GM12878 (cell line): Measurements from ENCODE around the gene CYS1. TPM values are rescaled to one million over a fixed set of nuclear protein-coding genes. Genes with fewer than 3 reads are reported as not detected.

Experiments used
- ATAC-seq: fragments of 200-7000 bp; cut with Tn5 transposase; 3 replicates; pipeline ENCODE4 v1.9.1; 2020; ENCODE audit warnings: mild to moderate bottlenecking, moderate library complexity
- BruUV-seq: library from RNA; stranded (reverse); fragments of 400-500 nt; replicated peaks from 2 replicates; lab custom pipeline; 2021; lab: Mats Ljungman, UMichigan
- CTCF ChIA-PET: fragments of 300-600 bp; sonication (Branson Sonifier 250); formaldehyde crosslinking; extraction: SDS; loops from one replicate; lab custom pipeline; 2021; ENCODE audit warnings: inconsistent platforms; lab: Yijun Ruan, JAX
- POLR2A ChIA-PET: fragments of 350-600 bp; formaldehyde crosslinking; extraction: SDS; loops from one replicate; lab custom pipeline; 2021; ENCODE audit warnings: inconsistent platforms; lab: Charles Lee
- RAD21 ChIA-PET: fragments of 300-600 bp; sonication (Branson Sonifier 250); formaldehyde crosslinking; loops from one replicate; lab custom pipeline; 2023; ENCODE audit warnings: antibody characterized with exemption; ENCODE audit not compliant: unreplicated experiment; lab: Charles Lee
- SMC1A ChIA-PET: fragments of 300-600 bp; sonication (Branson Sonifier 250); formaldehyde crosslinking; loops from one replicate; lab custom pipeline; 2023; ENCODE audit not compliant: unreplicated experiment, uncharacterized antibody; lab: Charles Lee
- DNase-seq: peaks from one replicate; pipeline ENCODE4 v3.0.0-alpha.2; 2011; ENCODE audit warnings: low read depth, low spot score
- FAIRE-seq: peaks from 3 replicates; lab custom pipeline; 2011; peaks lifted over from hg19 to GRCh38; lab: Jason Lieb, UNC
- H2AFZ ChIP-seq: 2 replicates; pipeline ENCODE4 v1.6.0; 2011; ENCODE audit warnings: low read depth, low read length, control low read depth; ENCODE audit not compliant: control insufficient read depth
- H3K27ac ChIP-seq: 2 replicates; pipeline ENCODE4 v1.5.1; 2011; ENCODE audit warnings: control low read depth; ENCODE audit not compliant: control insufficient read depth, insufficient read depth
- H3K27me3 ChIP-seq, 2 experiments: replicated peaks in 1 of 2; 2 replicates each; pipeline versions ENCODE4 v1.6.0 to v1.6.1; 2011; ENCODE audit warnings: low read length in 1 of 2; ENCODE audit not compliant: control insufficient read depth in 2 of 2, insufficient read depth in 2 of 2
- H3K36me3 ChIP-seq, 2 experiments: 2 replicates each; pipeline ENCODE4 v1.5.1; 2011; ENCODE audit warnings: low read length in 1 of 2; ENCODE audit not compliant: control insufficient read depth in 2 of 2, insufficient read depth in 2 of 2
- H3K4me1 ChIP-seq: 2 replicates; pipeline ENCODE4 v1.6.1; 2011; ENCODE audit warnings: mild to moderate bottlenecking, low read length, moderate library complexity, mixed read lengths; ENCODE audit not compliant: control insufficient read depth, insufficient read depth
- H3K4me2 ChIP-seq: 2 replicates; pipeline ENCODE4 v1.6.0; 2011; ENCODE audit warnings: control low read depth; ENCODE audit not compliant: control insufficient read depth, insufficient read depth
- H3K4me3 ChIP-seq: fragments of 200-600 bp; sonication (generic); 2 replicates; pipeline ENCODE4 v1.5.1; 2016
- H3K79me2 ChIP-seq: 2 replicates; pipeline ENCODE4 v1.6.0; 2011; ENCODE audit warnings: low read length; ENCODE audit not compliant: control insufficient read depth, insufficient read depth
- H3K9ac ChIP-seq: 2 replicates; pipeline ENCODE4 v1.8.0; 2011; ENCODE audit warnings: low read length, control low read depth, mixed read lengths; ENCODE audit not compliant: control insufficient read depth, insufficient read depth
- H3K9me3 ChIP-seq: replicated peaks from 3 replicates; pipeline ENCODE4 v1.5.1; 2011; ENCODE audit warnings: mild to moderate bottlenecking, low read length; ENCODE audit not compliant: control insufficient read depth, insufficient read depth
- H4K20me1 ChIP-seq: 2 replicates; pipeline ENCODE4 v1.6.0; 2011; ENCODE audit not compliant: control insufficient read depth, insufficient read depth
- ATF7 ChIP-seq: fragments of 450-650 bp; IDR thresholded peaks from 2 replicates; pipeline ENCODE4 v1.6.1; 2016; ENCODE audit warnings: low read depth, mild to moderate bottlenecking
- CBX5 ChIP-seq: sonication (generic); IDR thresholded peaks from 2 replicates; pipeline ENCODE4 v1.6.1; 2016; ENCODE audit warnings: low read depth, moderate library complexity, mild to moderate bottlenecking, inconsistent platforms
- CHD4 ChIP-seq: fragments of 200-600 bp; sonication (generic); IDR thresholded peaks from 2 replicates; pipeline ENCODE4 v1.6.1; 2016; ENCODE audit warnings: mild to moderate bottlenecking
- CREM ChIP-seq: IDR thresholded peaks from 2 replicates; pipeline ENCODE4 v1.6.1; 2014; ENCODE audit warnings: antibody characterized with exemption, low read depth
- FOS ChIP-seq: IDR thresholded peaks from 3 replicates; pipeline ENCODE4 v1.6.1; 2011; ENCODE audit warnings: borderline replicate concordance; ENCODE audit not compliant: insufficient read length; ENCODE audit errors: extremely low read depth
- NKRF ChIP-seq: fragments of 450-650 bp; conservative IDR thresholded peaks from 2 replicates; pipeline ENCODE4 v1.6.1; 2017; ENCODE audit warnings: mild to moderate bottlenecking, moderate library complexity
- SREBF2 ChIP-seq: IDR thresholded peaks from 2 replicates; pipeline ENCODE4 v1.6.1; 2012; ENCODE audit warnings: mild to moderate bottlenecking, low read length
- WGBS: methylation state at CpG from one replicate; pipeline ENCODE4 v1.1.6; 2016; ENCODE audit warnings: low lambda C conversion rate; ENCODE audit not compliant: insufficient replicate concordance, insufficient coverage; ENCODE audit errors: missing lambda C conversion rate; 5-methylcytosine and 5-hydroxymethylcytosine counted together
- in situ Hi-C: fragments of 300-500 bp; cut with MboI; formaldehyde crosslinking; loops from 9 replicates; pipeline ENCODE4 v1.14.3; 2018; ENCODE audit warnings: mixed read lengths
- intact Hi-C: fragments of 100-400 bp; cut with micrococcal nuclease; formaldehyde crosslinking; loops from one replicate; pipeline ENCODE4 v1.14.2; 2022; ENCODE audit not compliant: unreplicated experiment
- polyA plus RNA-seq, 11 experiments: library from polyadenylated mRNA; depleted of rRNA in 4 of 11; unstranded in 6 of 11; stranded (reverse) in 5 of 11; fragments of >200 nt; fragmentation: Nextera tagmentation in 4 of 11; fragmentation: Illumina TruSeq in 1 of 11; extraction: Ambion mirVana in 4 of 11; extraction: Trizol in 1 of 11; gene quantifications; 1 replicate in 1 of 11; 2 replicates in 10 of 11; pipeline versions ENCODE4 v1.2.1 to v1.2.3, GENCODE V29; 2011 to 2016; ENCODE audit warnings: inconsistent platforms in 2 of 11, missing spikeins in 2 of 11, low read depth in 1 of 11
- total RNA-seq, 4 experiments: library from RNA; depleted of rRNA in 3 of 4; stranded (reverse); fragments of >200 nt in 3 of 4; fragmentation: Illumina TruSeq in 1 of 4; extraction: Trizol in 1 of 4; gene quantifications; 2 replicates each; pipeline versions ENCODE4 v1.2.1 to v1.2.3, GENCODE V29; 2013 to 2021
- TF ChIP-seq, protein P1 (sequence below), 3 experiments: IDR thresholded peaks in 2 of 3; conservative IDR thresholded peaks in 1 of 3; 2 replicates each; pipeline ENCODE4 v1.5.1; 2011; ENCODE audit warnings: low read depth in 3 of 3, low read length in 3 of 3, mild to moderate bottlenecking in 3 of 3, control low read depth in 2 of 3, moderate library complexity in 2 of 3, inconsistent platforms in 1 of 3, mixed read lengths in 1 of 3; ENCODE audit not compliant: control insufficient read depth in 2 of 3, insufficient read depth in 1 of 3; ENCODE audit errors: extremely low read depth in 1 of 3
- TF ChIP-seq, protein P2 (sequence below): fragments of 450-650 bp; formaldehyde crosslinking; IDR thresholded peaks from 2 replicates; pipeline ENCODE4 v1.4.0; 2022; ENCODE audit warnings: mild to moderate bottlenecking, moderate library complexity

Gene CYS1
- total and polyA plus RNA-seq, 10 of the 15 experiments (the other 5 are each of a cell fraction or from before 2014, with no cell fraction given) = 0.35 to 6.4 (median 2.5) TPM

DNA sequence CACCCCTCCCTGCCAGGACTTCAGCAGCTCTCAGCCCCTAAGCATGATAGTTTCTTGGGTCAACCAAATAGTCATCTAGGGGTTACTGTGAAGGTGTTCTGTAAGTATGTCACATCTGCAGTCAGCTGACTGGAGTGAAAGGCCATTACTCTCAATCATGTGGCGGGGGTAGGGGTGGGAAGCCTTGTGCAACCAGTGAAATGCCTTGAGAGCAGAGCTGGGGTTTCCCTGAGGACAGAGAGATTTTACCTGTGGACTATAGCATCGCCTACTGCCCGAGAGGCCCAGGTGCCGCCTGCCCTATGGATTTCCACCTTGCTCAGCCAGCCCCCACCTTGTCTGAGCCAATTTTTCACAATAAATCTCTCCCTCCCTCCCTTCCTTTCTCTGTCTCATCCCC lies 57.8 kb downstream of the CYS1 start:
- Histone ChIP-seq H3K27ac (no peak overlapping the region), H3K4me3 (no peak overlapping the region), H3K27me3 (no peaks in the 10 kb centered on the region; a peak in 3 of 4 replicates), H3K4me2 (no peak overlapping the region), H3K9me3 (no peaks in the 10 kb centered on the region), H3K79me2 (no peaks in the 10 kb centered on the region), H3K36me3 (no peaks in the 10 kb centered on the region), H2AFZ (no peak overlapping the region), H3K9ac (no peak overlapping the region), H4K20me1 (no peaks in the 10 kb centered on the region), H3K4me1 (no peaks in the 10 kb centered on the region)
- ChIA-PET SMC1A (interaction anchor here (1.2 kb wide), 1 partner anchor 38 kb away, joined by 4 read pairs; no protein-coding TSS in a partner anchor), CTCF (interaction anchor here (1.1 to 2.0 kb wide), 3 partner anchors 13 to 208 kb away, joined by 3 to 8 read pairs (median 7); no protein-coding TSS in a partner anchor), POLR2A (no interaction called here), RAD21 (interaction anchor here (1.4 kb wide), 1 partner anchor 38 kb away, joined by 6 read pairs; no protein-coding TSS in a partner anchor)
- peak; percentile 63 for ATAC-seq
- no peak for DNase-seq
- WGBS = 53% methylated on average over 4 of the region's 4 CpGs
- BruUV-seq = no TSS peak
- in situ Hi-C loops (no loop called here), intact Hi-C loops (no loop called here)
- TF ChIP-seq, protein P1, sequence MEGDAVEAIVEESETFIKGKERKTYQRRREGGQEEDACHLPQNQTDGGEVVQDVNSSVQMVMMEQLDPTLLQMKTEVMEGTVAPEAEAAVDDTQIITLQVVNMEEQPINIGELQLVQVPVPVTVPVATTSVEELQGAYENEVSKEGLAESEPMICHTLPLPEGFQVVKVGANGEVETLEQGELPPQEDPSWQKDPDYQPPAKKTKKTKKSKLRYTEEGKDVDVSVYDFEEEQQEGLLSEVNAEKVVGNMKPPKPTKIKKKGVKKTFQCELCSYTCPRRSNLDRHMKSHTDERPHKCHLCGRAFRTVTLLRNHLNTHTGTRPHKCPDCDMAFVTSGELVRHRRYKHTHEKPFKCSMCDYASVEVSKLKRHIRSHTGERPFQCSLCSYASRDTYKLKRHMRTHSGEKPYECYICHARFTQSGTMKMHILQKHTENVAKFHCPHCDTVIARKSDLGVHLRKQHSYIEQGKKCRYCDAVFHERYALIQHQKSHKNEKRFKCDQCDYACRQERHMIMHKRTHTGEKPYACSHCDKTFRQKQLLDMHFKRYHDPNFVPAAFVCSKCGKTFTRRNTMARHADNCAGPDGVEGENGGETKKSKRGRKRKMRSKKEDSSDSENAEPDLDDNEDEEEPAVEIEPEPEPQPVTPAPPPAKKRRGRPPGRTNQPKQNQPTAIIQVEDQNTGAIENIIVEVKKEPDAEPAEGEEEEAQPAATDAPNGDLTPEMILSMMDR (IDR thresholded peaks at IDR 0.05 in 2 of 3, conservative IDR thresholded peaks at IDR 0.05 in 1 of 3; ENCODE audit: control insufficient read depth in 2 of 3, extremely low read depth in 1 of 3, insufficient read depth in 1 of 3, low read depth in 3 of 3, low read length in 3 of 3) = peak in 1 of 3 experiments; percentile 37; a peak in 2 of 6 replicates
- TF ChIP-seq SREBF2 = no peak
- FAIRE-seq = no peak

DNA sequence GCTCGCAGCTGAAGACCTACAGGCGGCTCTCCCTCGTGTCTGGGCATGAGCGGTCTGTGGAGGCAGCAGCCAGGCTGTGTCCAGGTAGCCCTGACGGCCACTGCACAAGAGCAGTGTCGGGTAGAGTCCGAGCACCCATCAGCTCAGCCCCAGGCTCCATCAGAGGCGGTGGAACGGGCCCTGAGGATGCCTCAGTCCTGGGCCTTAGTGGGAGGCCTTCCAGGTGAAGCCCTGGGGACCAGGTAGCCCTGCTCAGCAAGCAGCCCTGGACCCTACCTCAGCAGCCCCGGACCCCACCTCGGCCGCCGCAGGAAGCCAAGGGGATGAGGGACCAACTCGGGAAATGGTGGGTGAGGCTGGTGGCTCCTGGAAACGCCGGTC lies 58.2 kb downstream of the CYS1 start:
- H3K9me3 ChIP-seq = no peaks in the 10 kb centered on the region
- 38% methylated on average over 16 of the region's 16 CpGs for WGBS
- RAD21 ChIA-PET = interaction anchor here (1.4 kb wide), 1 partner anchor 38 kb away, joined by 6 read pairs; no protein-coding TSS in a partner anchor
- H2AFZ ChIP-seq = no peak overlapping the region
- no peaks in the 10 kb centered on the region for H3K79me2 ChIP-seq
- H3K4me3 ChIP-seq = no peak overlapping the region
- H4K20me1 ChIP-seq = no peaks in the 10 kb centered on the region
- DNase-seq (no peak), ATAC-seq (no peak), FAIRE-seq (no peak)
- SMC1A ChIA-PET = interaction anchor here (1.2 kb wide), 1 partner anchor 38 kb away, joined by 4 read pairs; no protein-coding TSS in a partner anchor
- CTCF ChIA-PET = interaction anchor here (1.1 to 2.0 kb wide), 3 partner anchors 14 to 207 kb away, joined by 3 to 8 read pairs (median 7); no protein-coding TSS in a partner anchor
- H3K4me2 ChIP-seq = no peak overlapping the region
- H3K27ac ChIP-seq = no peak overlapping the region
- BruUV-seq = no TSS peak
- intact Hi-C loops = no loop called here
- no peaks in the 10 kb centered on the region for H3K4me1 ChIP-seq
- H3K27me3 ChIP-seq = no peaks in the 10 kb centered on the region; a peak in 3 of 4 replicates
- H3K9ac ChIP-seq = no peak overlapping the region
- H3K36me3 ChIP-seq = no peaks in the 10 kb centered on the region
- POLR2A ChIA-PET = no interaction called here
- in situ Hi-C loops = no loop called here
- TF ChIP-seq NKRF = no peak
- TF ChIP-seq, protein P2, sequence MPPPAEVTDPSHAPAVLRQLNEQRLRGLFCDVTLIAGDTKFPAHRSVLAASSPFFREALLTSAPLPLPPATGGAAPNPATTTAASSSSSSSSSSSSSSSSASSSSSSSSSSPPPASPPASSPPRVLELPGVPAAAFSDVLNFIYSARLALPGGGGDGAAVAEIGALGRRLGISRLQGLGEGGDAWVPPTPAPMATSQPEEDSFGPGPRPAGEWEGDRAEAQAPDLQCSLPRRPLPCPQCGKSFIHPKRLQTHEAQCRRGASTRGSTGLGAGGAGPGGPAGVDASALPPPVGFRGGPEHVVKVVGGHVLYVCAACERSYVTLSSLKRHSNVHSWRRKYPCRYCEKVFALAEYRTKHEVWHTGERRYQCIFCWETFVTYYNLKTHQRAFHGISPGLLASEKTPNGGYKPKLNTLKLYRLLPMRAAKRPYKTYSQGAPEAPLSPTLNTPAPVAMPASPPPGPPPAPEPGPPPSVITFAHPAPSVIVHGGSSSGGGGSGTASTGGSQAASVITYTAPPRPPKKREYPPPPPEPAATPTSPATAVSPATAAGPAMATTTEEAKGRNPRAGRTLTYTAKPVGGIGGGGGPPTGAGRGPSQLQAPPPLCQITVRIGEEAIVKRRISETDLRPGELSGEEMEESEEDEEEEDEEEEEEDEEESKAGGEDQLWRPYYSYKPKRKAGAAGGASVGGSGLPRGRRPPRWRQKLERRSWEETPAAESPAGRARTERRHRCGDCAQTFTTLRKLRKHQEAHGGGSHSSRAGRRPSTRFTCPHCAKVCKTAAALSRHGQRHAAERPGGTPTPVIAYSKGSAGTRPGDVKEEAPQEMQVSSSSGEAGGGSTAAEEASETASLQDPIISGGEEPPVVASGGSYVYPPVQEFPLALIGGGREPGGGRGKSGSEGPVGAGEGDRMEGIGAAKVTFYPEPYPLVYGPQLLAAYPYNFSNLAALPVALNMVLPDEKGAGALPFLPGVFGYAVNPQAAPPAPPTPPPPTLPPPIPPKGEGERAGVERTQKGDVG = no peak
- TF ChIP-seq FOS = no peak
- TF ChIP-seq CREM = no peak
- no peak for TF ChIP-seq CHD4
- TF ChIP-seq ATF7 = no peak
- TF ChIP-seq CBX5 = no peak
